ENCODE results near the gene PTPRQ.
"Not testable (repeated sequence)": the region's sequence is repeated elsewhere in the genome, so short reads cannot be mapped to it uniquely, and the experiment has no call there.

Gene PTPRQ

GRCh38 chr12:80643961-80644360 is 199.9 kb downstream of the PTPRQ start:
- no peaks in the 10 kb centered on the region for H3K27me3 Mint-ChIP-seq
- ATAC-seq (replicated peaks): no peak
- H3K4me1 Mint-ChIP-seq (ENCODE audit: low read depth in 2 of 2): no peaks in the 10 kb centered on the region
- no peak overlapping the region for H3K4me3 Mint-ChIP-seq
- no peak for DNase-seq
- no peak overlapping the region for H3K27ac Mint-ChIP-seq
- peaks cover 7 to 23% of the 10 kb centered on the region in 2 donors for H3K9me3 Mint-ChIP-seq
- H3K36me3 Mint-ChIP-seq (ENCODE audit: insufficient read depth): no peaks in the 10 kb centered on the region

- Mint-ChIP-seq H3K36me3 (ENCODE audit: insufficient read depth) (no peaks in the 10 kb centered on the region), H3K9me3 (peaks cover 1 to 11% of the 10 kb centered on the region in 2 donors), H3K27ac (no peak overlapping the region), H3K4me3 (no peak overlapping the region), H3K4me1 (ENCODE audit: low read depth in 2 of 2) (no peaks in the 10 kb centered on the region), H3K27me3 (no peaks in the 10 kb centered on the region)
- no peak for ATAC-seq (replicated peaks)
- DNase-seq: no peak
Measured at GRCh38 chr12:80648881-80649280, 204.8 kb downstream of the PTPRQ start.

- Mint-ChIP-seq H3K4me1 (ENCODE audit: low read depth in 2 of 2) (no peaks in the 10 kb centered on the region), H3K36me3 (ENCODE audit: insufficient read depth) (no peaks in the 10 kb centered on the region), H3K9me3 (peaks cover 4 to 14% of the 10 kb centered on the region in 2 donors), H3K4me3 (no peak overlapping the region), H3K27ac (no peak overlapping the region), H3K27me3 (no peaks in the 10 kb centered on the region)
- ATAC-seq (replicated peaks) (no peak), DNase-seq (no peak)
Measured at GRCh38 chr12:80655751-80656150, 211.7 kb downstream of the PTPRQ start.

- DNase-seq (no peak), ATAC-seq (replicated peaks) (no peak)
- Mint-ChIP-seq H3K9me3 (peaks cover 5 to 14% of the 10 kb centered on the region in 2 donors), H3K36me3 (ENCODE audit: insufficient read depth) (no peaks in the 10 kb centered on the region), H3K27ac (no peak overlapping the region), H3K4me1 (ENCODE audit: low read depth in 2 of 2) (no peaks in the 10 kb centered on the region), H3K4me3 (no peak overlapping the region), H3K27me3 (no peaks in the 10 kb centered on the region)
Measured at GRCh38 chr12:80659512-80660063, 215.6 kb downstream of the PTPRQ start.

GRCh38 chr12:80662586-80662985 is 218.6 kb downstream of the PTPRQ start:
- no peak for ATAC-seq (replicated peaks)
- peaks cover 6 to 9% of the 10 kb centered on the region in 2 donors for H3K9me3 Mint-ChIP-seq
- DNase-seq: no peak
- H3K4me3 Mint-ChIP-seq: no peak overlapping the region
- H3K36me3 Mint-ChIP-seq (ENCODE audit: insufficient read depth): no peaks in the 10 kb centered on the region
- no peaks in the 10 kb centered on the region for H3K27me3 Mint-ChIP-seq
- H3K27ac Mint-ChIP-seq: no peak overlapping the region
- no peaks in the 10 kb centered on the region for H3K4me1 Mint-ChIP-seq (ENCODE audit: low read depth in 2 of 2)

- H3K27me3 Mint-ChIP-seq: no peaks in the 10 kb centered on the region
Measured at GRCh38 chr12:80670214-80670613, 226.2 kb downstream of the PTPRQ start.

GRCh38 chr12:80676042-80676636 is 232.1 kb downstream of the PTPRQ start:
- not testable (repeated sequence) for H3K27me3 Mint-ChIP-seq; H3K27ac Mint-ChIP-seq; H3K36me3 Mint-ChIP-seq (ENCODE audit: insufficient read depth); DNase-seq; H3K4me1 Mint-ChIP-seq (ENCODE audit: low read depth in 2 of 2); H3K9me3 Mint-ChIP-seq; ATAC-seq (replicated peaks); H3K4me3 Mint-ChIP-seq

More at GRCh38 chr12:80670214-80670613, 226.2 kb downstream of the PTPRQ start:
- H3K4me3 Mint-ChIP-seq: no peak overlapping the region
- peaks cover 7 to 17% of the 10 kb centered on the region in 2 donors for H3K9me3 Mint-ChIP-seq
- DNase-seq (no peak), ATAC-seq (replicated peaks) (no peak)
- H3K4me1 Mint-ChIP-seq (ENCODE audit: low read depth in 2 of 2): no peaks in the 10 kb centered on the region
- H3K36me3 Mint-ChIP-seq (ENCODE audit: insufficient read depth): no peaks in the 10 kb centered on the region
- no peak overlapping the region for H3K27ac Mint-ChIP-seq

GRCh38 chr12:80676856-80677255 is 232.8 kb downstream of the PTPRQ start:
- H3K4me3 Mint-ChIP-seq: no peak overlapping the region
- DNase-seq: no peak
- peaks cover 3 to 7% of the 10 kb centered on the region in 2 donors for H3K9me3 Mint-ChIP-seq
- no peaks in the 10 kb centered on the region for H3K36me3 Mint-ChIP-seq (ENCODE audit: insufficient read depth)
- H3K27me3 Mint-ChIP-seq: no peaks in the 10 kb centered on the region
- no peak overlapping the region for H3K27ac Mint-ChIP-seq
- no peaks in the 10 kb centered on the region for H3K4me1 Mint-ChIP-seq (ENCODE audit: low read depth in 2 of 2)
- ATAC-seq (replicated peaks): no peak

- no peak overlapping the region for H3K27ac Mint-ChIP-seq
- no peak for ATAC-seq (replicated peaks)
- H3K4me1 Mint-ChIP-seq (ENCODE audit: low read depth in 2 of 2): no peaks in the 10 kb centered on the region
- no peaks in the 10 kb centered on the region for H3K36me3 Mint-ChIP-seq (ENCODE audit: insufficient read depth)
- DNase-seq: no peak
- no peak overlapping the region for H3K4me3 Mint-ChIP-seq
- H3K9me3 Mint-ChIP-seq: peaks cover 0 to 5% of the 10 kb centered on the region in 2 donors
- H3K27me3 Mint-ChIP-seq: no peaks in the 10 kb centered on the region
Measured at GRCh38 chr12:80677994-80678393, 234.0 kb downstream of the PTPRQ start.

- Mint-ChIP-seq H3K9me3 (peaks cover 0 to 4% of the 10 kb centered on the region in 2 donors), H3K4me3 (no peak overlapping the region), H3K4me1 (ENCODE audit: low read depth in 2 of 2) (no peaks in the 10 kb centered on the region), H3K36me3 (ENCODE audit: insufficient read depth) (no peaks in the 10 kb centered on the region), H3K27ac (no peak overlapping the region), H3K27me3 (no peaks in the 10 kb centered on the region)
- no peak for ATAC-seq (replicated peaks)
- DNase-seq: no peak
Measured at GRCh38 chr12:80679346-80680131, 235.5 kb downstream of the PTPRQ start.

GRCh38 chr12:80681287-80681686 is 237.3 kb downstream of the PTPRQ start:
- Mint-ChIP-seq H3K36me3 (ENCODE audit: insufficient read depth) (no peaks in the 10 kb centered on the region), H3K9me3 (peaks cover 0 to 6% of the 10 kb centered on the region in 2 donors), H3K27ac (no peak overlapping the region), H3K27me3 (no peaks in the 10 kb centered on the region), H3K4me1 (ENCODE audit: low read depth in 2 of 2) (no peaks in the 10 kb centered on the region), H3K4me3 (no peak overlapping the region)
- DNase-seq (no peak), ATAC-seq (replicated peaks) (no peak)

GRCh38 chr12:80681786-80682185 is 237.8 kb downstream of the PTPRQ start:
- Mint-ChIP-seq H3K4me3 (no peak overlapping the region), H3K4me1 (ENCODE audit: low read depth in 2 of 2) (no peaks in the 10 kb centered on the region), H3K9me3 (peaks cover 0 to 6% of the 10 kb centered on the region in 2 donors), H3K27ac (no peak overlapping the region), H3K36me3 (ENCODE audit: insufficient read depth) (no peaks in the 10 kb centered on the region), H3K27me3 (no peaks in the 10 kb centered on the region)
- DNase-seq (no peak), ATAC-seq (replicated peaks) (no peak)

GRCh38 chr12:80684077-80684495 is 240.1 kb downstream of the PTPRQ start:
- Mint-ChIP-seq H3K4me3 (no peak overlapping the region), H3K9me3 (peaks cover 0 to 4% of the 10 kb centered on the region in 2 donors), H3K27ac (no peak overlapping the region), H3K27me3 (no peaks in the 10 kb centered on the region), H3K4me1 (ENCODE audit: low read depth in 2 of 2) (no peaks in the 10 kb centered on the region), H3K36me3 (ENCODE audit: insufficient read depth) (no peaks in the 10 kb centered on the region)
- DNase-seq: no peak
- peak; percentile 68 for ATAC-seq (replicated peaks)

GRCh38 chr12:80690090-80690489 is 246.1 kb downstream of the PTPRQ start:
- no peaks in the 10 kb centered on the region for H3K4me1 Mint-ChIP-seq (ENCODE audit: low read depth in 2 of 2)
- no peaks in the 10 kb centered on the region for H3K27me3 Mint-ChIP-seq
- DNase-seq (no peak), ATAC-seq (replicated peaks) (no peak)
- H3K4me3 Mint-ChIP-seq: no peak overlapping the region
- peaks cover 0 to 6% of the 10 kb centered on the region in 2 donors for H3K9me3 Mint-ChIP-seq
- no peaks in the 10 kb centered on the region for H3K36me3 Mint-ChIP-seq (ENCODE audit: insufficient read depth)
- H3K27ac Mint-ChIP-seq: no peak overlapping the region
